ENCODE results near the gene KCTD2. TPM values are rescaled to one million over a fixed set of nuclear protein-coding genes. Genes with fewer than 3 reads are reported as not detected.

KCTD2 gene
- total and polyA plus RNA-seq, 2 of the 13 experiments (the other 11 are each of a cell fraction or from before 2014, with no cell fraction given): 28.3 to 32.6 TPM

GRCh38 chr17:75088465-75089417 lies 41.7 kb downstream of the KCTD2 start (continued):
- TF ChIP-seq AKNA (CRISPR knock-in tag; IDR thresholded peaks at IDR 0.05; ENCODE audit: borderline replicate concordance): no peak
- 0 out of 2 replicates have a peak, but pooled peaks have one; percentile 32 for TF ChIP-seq ZNF639 (CRISPR knock-in tag; conservative IDR thresholded peaks at IDR 0.05)
- TF ChIP-seq IRF1 (CRISPR knock-in tag; IDR thresholded peaks at IDR 0.05; ENCODE audit: low read depth): no peak
- no peak for TF ChIP-seq FOXA1 (IDR thresholded peaks at IDR 0.05)
- 0 out of 2 replicates have a peak, but pooled peaks have one; percentile 5 for TF ChIP-seq FOXA1 (CRISPR knock-in tag; IDR thresholded peaks at IDR 0.05)
- peak; percentile 58; the same call in 1 of the 2 replicates for TF ChIP-seq ZNF263 (CRISPR knock-in tag; IDR thresholded peaks at IDR 0.05)
- TF ChIP-seq SIX4 (CRISPR knock-in tag; IDR thresholded peaks at IDR 0.05): no peak
- TF ChIP-seq ZNF724P (CRISPR knock-in tag; IDR thresholded peaks at IDR 0.05; ENCODE audit: borderline replicate concordance): no peak
- no peak for TF ChIP-seq MEIS1 (CRISPR knock-in tag; IDR thresholded peaks at IDR 0.05; ENCODE audit: borderline replicate concordance)
- no peak for TF ChIP-seq MAF1 (CRISPR knock-in tag; IDR thresholded peaks at IDR 0.05; ENCODE audit: borderline replicate concordance)
- TF ChIP-seq CEBPB (IDR thresholded peaks at IDR 0.05; ENCODE audit: borderline replicate concordance, low read depth, low read length): no peak
- TF ChIP-seq SAP130 (CRISPR knock-in tag; IDR thresholded peaks at IDR 0.05; ENCODE audit: low read depth): peak; percentile 84
- TF ChIP-seq UBTF (CRISPR knock-in tag; IDR thresholded peaks at IDR 0.05): peak; percentile 72; the same call in 1 of the 2 replicates
- TF ChIP-seq ZNF704 (CRISPR knock-in tag; IDR thresholded peaks at IDR 0.05; ENCODE audit: borderline replicate concordance): no peak
- no peak for TF ChIP-seq FOXP4 (CRISPR knock-in tag; IDR thresholded peaks at IDR 0.05)

All from HepG2 (cell line).